HG03558 (cell line): Measurements from ENCODE around the gene MAP4K4.
A peak's percentile ranks its signal among the peaks of the same experiment; 100 is the strongest.

ENCODE experiments used
- ATAC-seq: cut with Tn5 transposase; IDR thresholded peaks from one replicate; pipeline ENCODE4 v1.9.1; 2021; ENCODE audit warnings: moderate number of reproducible peaks; ENCODE audit not compliant: unreplicated experiment; ENCODE audit errors: extremely low read depth

MAP4K4 gene

GRCh38 chr2:101828257-101828656 is 130.8 kb downstream of the MAP4K4 start:
- ATAC-seq, result no peak

GRCh38 chr2:101828673-101829334 is 131.3 kb downstream of the MAP4K4 start:
- ATAC-seq, result no peak

GRCh38 chr2:101829429-101829828 is 131.9 kb downstream of the MAP4K4 start:
- ATAC-seq, result no peak

GRCh38 chr2:101830146-101830545 is 132.6 kb downstream of the MAP4K4 start:
- no peak for ATAC-seq

- peak; percentile 57 for ATAC-seq
These were observed 133.0 kb downstream of the MAP4K4 start for GRCh38 chr2:101830555-101830954.

- ATAC-seq, result peak; percentile 44
These were observed 133.9 kb downstream of the MAP4K4 start for GRCh38 chr2:101831351-101831865.

GRCh38 chr2:101832114-101832513 is 134.6 kb downstream of the MAP4K4 start:
- ATAC-seq, result no peak

GRCh38 chr2:101833890-101834523 is 136.5 kb downstream of the MAP4K4 start:
- ATAC-seq, result no peak

GRCh38 chr2:101837354-101837753 is 139.8 kb downstream of the MAP4K4 start:
- ATAC-seq, result no peak

GRCh38 chr2:101841679-101842327 is 144.3 kb downstream of the MAP4K4 start:
- ATAC-seq, result no peak

GRCh38 chr2:101842471-101842870 is 145.0 kb downstream of the MAP4K4 start:
- no peak for ATAC-seq

GRCh38 chr2:101843048-101843447 is 145.5 kb downstream of the MAP4K4 start:
- ATAC-seq, result no peak

- no peak for ATAC-seq
These were observed 146.0 kb downstream of the MAP4K4 start for GRCh38 chr2:101843471-101843870.

- ATAC-seq, result no peak
These were observed 146.6 kb downstream of the MAP4K4 start for GRCh38 chr2:101844055-101844635.

- ATAC-seq, result no peak
These were observed 149.5 kb downstream of the MAP4K4 start for GRCh38 chr2:101846973-101847372.

- no peak for ATAC-seq
These were observed 150.3 kb downstream of the MAP4K4 start for GRCh38 chr2:101847661-101848339.

- no peak for ATAC-seq
These were observed 151.4 kb downstream of the MAP4K4 start for GRCh38 chr2:101848769-101849410.

- no peak for ATAC-seq
These were observed 152.9 kb downstream of the MAP4K4 start for GRCh38 chr2:101850450-101850849.

- no peak for ATAC-seq
These were observed 153.5 kb downstream of the MAP4K4 start for GRCh38 chr2:101850991-101851390.

- ATAC-seq, result no peak
These were observed 155.3 kb downstream of the MAP4K4 start for GRCh38 chr2:101852824-101853223.
